ENCODE results near the gene NEDD4. TPM values are rescaled to one million over a fixed set of nuclear protein-coding genes. Genes with fewer than 3 reads are reported as not detected.

The NEDD4 gene
- total RNA-seq, 1 experiment from 2014 or later, result 18.8 TPM

DNA sequence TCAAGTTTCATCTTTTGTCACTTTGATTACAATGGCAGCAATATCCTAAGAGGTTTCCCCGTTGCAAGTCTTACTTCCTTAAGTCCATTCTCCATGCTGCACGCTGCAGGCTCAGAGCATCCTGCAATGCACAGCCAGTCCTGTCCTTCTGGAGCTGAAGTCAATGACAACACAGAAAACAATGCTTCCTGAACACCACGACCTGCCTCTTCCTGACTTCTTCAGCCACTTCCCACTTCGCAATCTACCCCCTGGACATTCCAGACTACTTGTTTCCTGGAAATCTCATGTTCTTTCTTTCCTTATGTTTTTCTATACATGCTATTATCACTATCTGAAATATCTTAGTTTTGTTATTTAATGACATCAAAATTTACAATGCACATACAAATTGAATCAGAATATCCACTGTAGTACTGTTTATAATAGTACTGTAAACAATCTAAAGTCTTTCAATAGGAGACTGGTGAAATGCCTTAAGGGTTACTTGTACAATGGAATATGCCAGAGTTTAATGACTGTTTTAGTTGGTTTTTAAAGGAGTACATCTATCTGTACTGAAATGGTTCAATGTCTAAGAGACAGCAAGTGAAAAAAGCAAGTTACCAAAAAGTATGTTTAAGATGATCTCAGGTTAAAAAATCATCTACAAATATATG is 136.8 kb downstream of the NEDD4 start:
- TF ChIP-seq POLR2AphosphoS5 (IDR thresholded peaks at IDR 0.05; ENCODE audit: low read depth, low read length) (no peak), SIN3A (IDR thresholded peaks at IDR 0.05; ENCODE audit: borderline replicate concordance, insufficient read depth, low read depth, low read length) (no peak), TCF7L2 (IDR thresholded peaks at IDR 0.05; ENCODE audit: low read depth, low read length) (no peak)
- CTCF ChIA-PET, result no interaction called here
- in situ Hi-C loops (cut with HindIII; ENCODE audit: low pct_unique_long_range_greater_than_20kb, low sequenced_read_pairs), result no loop called here

DNA sequence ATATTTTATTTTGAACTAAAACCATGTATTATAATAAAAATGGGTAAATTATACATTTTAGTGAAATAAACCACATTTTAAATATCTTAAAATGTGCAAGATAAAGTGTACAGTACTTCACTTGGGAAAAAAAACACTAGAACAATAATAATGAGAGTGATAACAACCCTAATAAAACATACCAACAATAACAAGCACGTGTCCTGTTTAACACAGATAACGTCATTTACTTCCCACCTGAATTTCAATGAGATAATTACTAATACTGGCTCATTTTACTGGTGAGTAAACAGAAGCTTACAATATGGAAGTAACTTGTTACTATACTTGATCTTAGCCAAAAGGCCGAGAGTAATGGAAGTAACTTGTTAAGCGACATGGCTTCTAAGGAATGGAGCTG is 140.3 kb downstream of the NEDD4 start:
- H3K27ac ChIP-seq (ENCODE audit: low read length), result no peak overlapping the region
- TF ChIP-seq, protein P1, sequence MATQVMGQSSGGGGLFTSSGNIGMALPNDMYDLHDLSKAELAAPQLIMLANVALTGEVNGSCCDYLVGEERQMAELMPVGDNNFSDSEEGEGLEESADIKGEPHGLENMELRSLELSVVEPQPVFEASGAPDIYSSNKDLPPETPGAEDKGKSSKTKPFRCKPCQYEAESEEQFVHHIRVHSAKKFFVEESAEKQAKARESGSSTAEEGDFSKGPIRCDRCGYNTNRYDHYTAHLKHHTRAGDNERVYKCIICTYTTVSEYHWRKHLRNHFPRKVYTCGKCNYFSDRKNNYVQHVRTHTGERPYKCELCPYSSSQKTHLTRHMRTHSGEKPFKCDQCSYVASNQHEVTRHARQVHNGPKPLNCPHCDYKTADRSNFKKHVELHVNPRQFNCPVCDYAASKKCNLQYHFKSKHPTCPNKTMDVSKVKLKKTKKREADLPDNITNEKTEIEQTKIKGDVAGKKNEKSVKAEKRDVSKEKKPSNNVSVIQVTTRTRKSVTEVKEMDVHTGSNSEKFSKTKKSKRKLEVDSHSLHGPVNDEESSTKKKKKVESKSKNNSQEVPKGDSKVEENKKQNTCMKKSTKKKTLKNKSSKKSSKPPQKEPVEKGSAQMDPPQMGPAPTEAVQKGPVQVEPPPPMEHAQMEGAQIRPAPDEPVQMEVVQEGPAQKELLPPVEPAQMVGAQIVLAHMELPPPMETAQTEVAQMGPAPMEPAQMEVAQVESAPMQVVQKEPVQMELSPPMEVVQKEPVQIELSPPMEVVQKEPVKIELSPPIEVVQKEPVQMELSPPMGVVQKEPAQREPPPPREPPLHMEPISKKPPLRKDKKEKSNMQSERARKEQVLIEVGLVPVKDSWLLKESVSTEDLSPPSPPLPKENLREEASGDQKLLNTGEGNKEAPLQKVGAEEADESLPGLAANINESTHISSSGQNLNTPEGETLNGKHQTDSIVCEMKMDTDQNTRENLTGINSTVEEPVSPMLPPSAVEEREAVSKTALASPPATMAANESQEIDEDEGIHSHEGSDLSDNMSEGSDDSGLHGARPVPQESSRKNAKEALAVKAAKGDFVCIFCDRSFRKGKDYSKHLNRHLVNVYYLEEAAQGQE (IDR thresholded peaks at IDR 0.05; ENCODE audit: insufficient read depth in 1 of 2, low read depth in 2 of 2, low read length in 1 of 2), result no peak
- no peak for TF ChIP-seq TCF7L2 (IDR thresholded peaks at IDR 0.05; ENCODE audit: low read depth, low read length)
- no peak for TF ChIP-seq POLR2AphosphoS5 (IDR thresholded peaks at IDR 0.05; ENCODE audit: low read depth, low read length)
- TF ChIP-seq, protein P2, sequence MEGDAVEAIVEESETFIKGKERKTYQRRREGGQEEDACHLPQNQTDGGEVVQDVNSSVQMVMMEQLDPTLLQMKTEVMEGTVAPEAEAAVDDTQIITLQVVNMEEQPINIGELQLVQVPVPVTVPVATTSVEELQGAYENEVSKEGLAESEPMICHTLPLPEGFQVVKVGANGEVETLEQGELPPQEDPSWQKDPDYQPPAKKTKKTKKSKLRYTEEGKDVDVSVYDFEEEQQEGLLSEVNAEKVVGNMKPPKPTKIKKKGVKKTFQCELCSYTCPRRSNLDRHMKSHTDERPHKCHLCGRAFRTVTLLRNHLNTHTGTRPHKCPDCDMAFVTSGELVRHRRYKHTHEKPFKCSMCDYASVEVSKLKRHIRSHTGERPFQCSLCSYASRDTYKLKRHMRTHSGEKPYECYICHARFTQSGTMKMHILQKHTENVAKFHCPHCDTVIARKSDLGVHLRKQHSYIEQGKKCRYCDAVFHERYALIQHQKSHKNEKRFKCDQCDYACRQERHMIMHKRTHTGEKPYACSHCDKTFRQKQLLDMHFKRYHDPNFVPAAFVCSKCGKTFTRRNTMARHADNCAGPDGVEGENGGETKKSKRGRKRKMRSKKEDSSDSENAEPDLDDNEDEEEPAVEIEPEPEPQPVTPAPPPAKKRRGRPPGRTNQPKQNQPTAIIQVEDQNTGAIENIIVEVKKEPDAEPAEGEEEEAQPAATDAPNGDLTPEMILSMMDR (IDR thresholded peaks at IDR 0.05), result no peak
- TF ChIP-seq SIN3A (IDR thresholded peaks at IDR 0.05; ENCODE audit: borderline replicate concordance, insufficient read depth, low read depth, low read length), result no peak
- no peaks in the 10 kb centered on the region for H3K9me3 ChIP-seq (ENCODE audit: control insufficient read depth, insufficient read depth, low read depth, low read length)
- no peaks in the 10 kb centered on the region for H3K27me3 ChIP-seq (ENCODE audit: control insufficient read depth, insufficient read depth, low read length)
- ATAC-seq (no peak), DNase-seq (ENCODE audit: low read depth, low spot score) (no peak)
- no peaks in the 10 kb centered on the region for H3K36me3 ChIP-seq (ENCODE audit: control insufficient read depth, insufficient read depth, low read length)
- no TSS peak for BruUV-seq (replicated peaks)
- H3K4me1 ChIP-seq (ENCODE audit: control insufficient read depth, insufficient read depth, low read length), result no peaks in the 10 kb centered on the region
- ChIA-PET POLR2A (no interaction called here), CTCF (no interaction called here)
- in situ Hi-C loops (cut with HindIII; ENCODE audit: low pct_unique_long_range_greater_than_20kb, low sequenced_read_pairs) (no loop called here), intact Hi-C loops (cut with micrococcal nuclease; ENCODE audit: unreplicated experiment) (no loop called here)
- H3K4me3 ChIP-seq (ENCODE audit: low read depth in 2 of 2, low read length in 2 of 2), result no peak overlapping the region

More for the DNA sequence above, 136.8 kb downstream of the NEDD4 start:
- no peak overlapping the region for H3K27ac ChIP-seq (ENCODE audit: low read length)
- intact Hi-C loops (cut with micrococcal nuclease; ENCODE audit: unreplicated experiment), result no loop called here
- ATAC-seq (no peak), DNase-seq (ENCODE audit: low read depth, low spot score) (no peak)
- H3K9me3 ChIP-seq (ENCODE audit: control insufficient read depth, insufficient read depth, low read depth, low read length), result no peaks in the 10 kb centered on the region
- no peaks in the 10 kb centered on the region for H3K27me3 ChIP-seq (ENCODE audit: control insufficient read depth, insufficient read depth, low read length)
- no peak overlapping the region for H3K4me3 ChIP-seq (ENCODE audit: low read depth in 2 of 2, low read length in 2 of 2)
- H3K4me1 ChIP-seq (ENCODE audit: control insufficient read depth, insufficient read depth, low read length), result no peaks in the 10 kb centered on the region
- H3K36me3 ChIP-seq (ENCODE audit: control insufficient read depth, insufficient read depth, low read length), result no peaks in the 10 kb centered on the region
- POLR2A ChIA-PET, result no interaction called here
- no TSS peak for BruUV-seq (replicated peaks)

DNA sequence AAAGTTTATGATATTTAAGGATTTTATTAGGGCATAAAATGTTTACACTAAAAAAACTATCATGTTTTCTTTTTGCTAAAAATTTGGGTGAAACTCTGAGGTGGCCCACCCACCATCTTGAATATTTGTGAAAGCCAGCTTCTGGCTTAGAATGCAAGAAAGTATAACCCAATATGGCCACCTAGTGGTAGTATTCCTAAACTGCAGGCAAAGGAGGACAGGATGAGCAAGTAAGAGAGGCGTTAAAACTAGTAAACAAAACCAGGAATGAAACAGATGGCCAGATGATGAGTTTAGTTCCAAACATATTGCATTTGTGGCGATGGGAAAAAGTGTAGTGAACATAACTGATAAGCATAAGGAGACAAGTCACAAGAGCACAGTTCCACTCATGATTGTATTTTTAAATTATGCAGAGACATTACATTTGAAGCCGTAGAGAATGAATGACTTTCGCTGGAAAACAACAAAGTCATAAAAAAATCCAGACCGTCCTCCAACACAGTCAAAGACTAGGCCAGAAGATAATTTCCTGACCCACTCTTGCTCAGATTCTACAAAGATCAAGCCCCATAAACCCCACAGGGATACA is 147.2 kb downstream of the NEDD4 start:
- no peak for TF ChIP-seq SIN3A (IDR thresholded peaks at IDR 0.05; ENCODE audit: borderline replicate concordance, insufficient read depth, low read depth, low read length)
- TF ChIP-seq, protein P2 (IDR thresholded peaks at IDR 0.05), result peak; percentile 85
- TF ChIP-seq, protein P1 (IDR thresholded peaks at IDR 0.05; ENCODE audit: insufficient read depth in 1 of 2, low read depth in 2 of 2, low read length in 1 of 2), result no peak
- peak; percentile 88 for ATAC-seq
- ChIA-PET CTCF (interaction anchor here (1.1 to 1.2 kb wide), 3 partner anchors 51 to 207 kb away, joined by 3 to 8 read pairs (median 4); no protein-coding TSS in a partner anchor), POLR2A (no interaction called here)
- no peak overlapping the region for H3K27ac ChIP-seq (ENCODE audit: low read length)
- no peak overlapping the region for H3K4me3 ChIP-seq (ENCODE audit: low read depth in 2 of 2, low read length in 2 of 2)
- H3K36me3 ChIP-seq (ENCODE audit: control insufficient read depth, insufficient read depth, low read length), result no peaks in the 10 kb centered on the region
- no peaks in the 10 kb centered on the region for H3K27me3 ChIP-seq (ENCODE audit: control insufficient read depth, insufficient read depth, low read length)
- in situ Hi-C loops (cut with HindIII; ENCODE audit: low pct_unique_long_range_greater_than_20kb, low sequenced_read_pairs), result no loop called here
- intact Hi-C loops (cut with micrococcal nuclease; ENCODE audit: unreplicated experiment), result loop anchor here (5.0 kb wide), 1 partner anchor 199 kb away; no protein-coding TSS in a partner anchor
- H3K9me3 ChIP-seq (ENCODE audit: control insufficient read depth, insufficient read depth, low read depth, low read length), result no peaks in the 10 kb centered on the region
- H3K4me1 ChIP-seq (ENCODE audit: control insufficient read depth, insufficient read depth, low read length), result peaks cover 4% of the 10 kb centered on the region; the same call in 1 of the 2 replicates
- no TSS peak for BruUV-seq (replicated peaks)
- peak; percentile 76 for DNase-seq (ENCODE audit: low read depth, low spot score)

Data from Panc1 (cell line).